BLaER1 (cell line): ENCODE data around the gene AXIN2.
"Not testable (repeated sequence)": the region's sequence is repeated elsewhere in the genome, so short reads cannot be mapped to it uniquely, and the experiment has no call there.

Experiments
- H3K27ac ChIP-seq: shearing (Covaris generic); formaldehyde crosslinking; 2 replicates; pipeline ENCODE4 v1.8.1; 2022
- H3K27me3 ChIP-seq: shearing (Covaris generic); formaldehyde crosslinking; 2 replicates; pipeline ENCODE4 v1.8.1; 2022
- H3K36me3 ChIP-seq: shearing (Covaris generic); formaldehyde crosslinking; 2 replicates; pipeline ENCODE4 v1.8.1; 2022
- H3K4me1 ChIP-seq: shearing (Covaris generic); formaldehyde crosslinking; 2 replicates; pipeline ENCODE4 v1.8.1; 2022
- H3K4me2 ChIP-seq: shearing (Covaris generic); formaldehyde crosslinking; 2 replicates; pipeline ENCODE4 v1.8.1; 2022
- H3K4me3 ChIP-seq: shearing (Covaris generic); formaldehyde crosslinking; 2 replicates; pipeline ENCODE4 v1.8.1; 2022
- H3K9ac ChIP-seq: shearing (Covaris generic); formaldehyde crosslinking; 2 replicates; pipeline ENCODE4 v1.8.1; 2022
- H3K9me3 ChIP-seq: shearing (Covaris generic); formaldehyde crosslinking; 2 replicates; pipeline ENCODE4 v1.8.1; 2022
- H4K20me1 ChIP-seq: shearing (Covaris generic); formaldehyde crosslinking; 2 replicates; pipeline ENCODE4 v1.8.1; 2022
- Cebpa-rat ChIP-seq: shearing (Covaris generic); IDR thresholded peaks from 2 replicates; pipeline ENCODE4 v1.8.1; 2022

AXIN2 gene

DNA sequence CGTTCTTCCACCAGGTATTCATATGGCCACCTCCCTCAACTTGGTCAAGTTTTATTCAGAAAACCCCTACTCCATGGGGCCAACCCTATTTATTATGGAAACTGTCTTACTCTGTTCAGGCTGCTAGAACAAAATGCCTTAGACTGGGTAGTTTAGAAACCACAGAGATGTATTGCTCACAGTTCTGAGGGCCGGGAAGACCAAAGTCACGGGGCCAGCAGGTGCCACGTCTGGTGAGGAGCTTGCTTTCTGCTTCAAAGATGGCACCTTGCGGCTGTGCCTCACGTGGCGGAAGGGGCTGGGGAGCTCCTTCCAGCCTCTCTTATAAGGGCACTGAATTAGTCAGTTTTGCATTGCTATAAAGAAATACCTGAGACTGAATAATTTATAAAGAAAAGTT, 74.3 kb downstream of the AXIN2 start:
- H3K4me3 ChIP-seq, result no peak overlapping the region

DNA sequence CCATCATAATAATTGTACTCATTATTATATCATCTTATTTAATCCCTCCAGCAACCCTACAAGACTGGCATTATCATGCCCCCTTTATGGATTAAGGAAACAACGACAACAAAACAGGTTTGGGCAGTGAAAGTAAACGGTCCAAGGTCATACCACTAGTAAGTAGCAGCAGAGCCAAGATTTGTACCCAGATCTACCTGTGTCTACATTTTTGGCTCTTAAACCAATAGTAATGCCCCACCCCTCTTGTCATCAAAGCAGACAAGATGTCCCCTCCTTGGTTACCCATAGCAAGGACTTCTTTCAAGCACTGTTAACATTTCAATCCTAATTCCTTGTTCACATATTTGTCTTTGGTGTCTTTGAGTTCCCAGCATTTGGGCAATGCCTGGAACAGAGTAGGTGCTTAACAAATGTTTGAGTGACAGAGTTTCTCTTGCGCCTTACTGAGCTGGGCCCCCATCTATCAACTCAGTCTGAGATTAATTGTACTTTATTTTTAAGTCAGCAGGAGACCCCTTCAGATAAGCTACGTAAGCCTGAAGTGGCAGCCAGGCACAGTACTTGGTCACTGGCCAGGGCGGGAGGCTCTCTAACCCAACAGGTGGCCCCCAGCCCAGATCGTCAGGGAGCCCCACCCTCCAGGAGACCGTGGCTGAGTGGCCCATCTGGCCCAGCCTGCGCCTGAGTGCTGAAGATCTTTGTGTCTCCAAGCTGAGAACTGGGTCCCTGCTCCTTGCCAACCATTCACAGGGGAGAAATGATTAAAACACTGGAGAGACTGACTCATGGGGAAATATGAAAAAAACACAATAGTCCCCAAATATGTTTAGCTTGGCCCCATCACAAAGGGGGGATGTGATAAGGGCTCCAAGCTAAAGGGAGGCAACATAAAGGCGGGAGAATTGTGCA, 75.8 kb downstream of the AXIN2 start:
- Histone ChIP-seq H3K4me1 (no peaks in the 10 kb centered on the region), H3K27me3 (no peaks in the 10 kb centered on the region), H3K9ac (no peak overlapping the region), H3K4me3 (no peak overlapping the region), H4K20me1 (no peaks in the 10 kb centered on the region), H3K36me3 (no peaks in the 10 kb centered on the region), H3K9me3 (no peaks in the 10 kb centered on the region), H3K4me2 (no peak overlapping the region), H3K27ac (no peak overlapping the region)
- TF ChIP-seq Cebpa-rat, result no peak

More for the DNA sequence above, 74.3 kb downstream of the AXIN2 start:
- Histone ChIP-seq H3K36me3 (no peaks in the 10 kb centered on the region), H3K27ac (no peak overlapping the region), H3K4me1 (no peaks in the 10 kb centered on the region), H3K4me2 (no peak overlapping the region), H4K20me1 (no peaks in the 10 kb centered on the region), H3K9ac (no peak overlapping the region), H3K9me3 (no peaks in the 10 kb centered on the region), H3K27me3 (no peaks in the 10 kb centered on the region)
- TF ChIP-seq Cebpa-rat, result no peak

DNA sequence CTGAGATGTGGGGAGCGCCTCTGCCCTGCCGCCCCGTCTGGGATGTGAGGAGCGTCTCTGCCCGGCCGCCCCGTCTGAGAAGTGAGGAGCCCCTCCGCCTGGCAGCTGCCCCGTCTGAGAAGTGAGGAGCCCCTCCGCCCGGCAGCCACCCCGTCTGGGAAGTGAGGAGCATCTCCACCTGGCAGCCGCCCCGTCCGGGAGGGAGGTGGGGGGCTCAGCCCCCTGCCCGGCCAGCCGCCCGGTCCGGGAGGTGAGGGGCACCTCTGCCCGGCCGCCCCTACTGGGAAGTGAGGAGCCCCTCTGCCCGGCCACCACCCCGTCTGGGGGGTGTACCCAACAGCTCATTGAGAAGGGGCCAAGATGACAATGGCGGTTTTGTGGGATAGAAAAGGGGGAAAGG, 77.0 kb downstream of the AXIN2 start:
- not testable (repeated sequence) for H3K9me3 ChIP-seq, H3K27ac ChIP-seq, H3K9ac ChIP-seq, H3K4me1 ChIP-seq, H3K4me2 ChIP-seq, H3K36me3 ChIP-seq, H3K27me3 ChIP-seq, H4K20me1 ChIP-seq, H3K4me3 ChIP-seq

DNA sequence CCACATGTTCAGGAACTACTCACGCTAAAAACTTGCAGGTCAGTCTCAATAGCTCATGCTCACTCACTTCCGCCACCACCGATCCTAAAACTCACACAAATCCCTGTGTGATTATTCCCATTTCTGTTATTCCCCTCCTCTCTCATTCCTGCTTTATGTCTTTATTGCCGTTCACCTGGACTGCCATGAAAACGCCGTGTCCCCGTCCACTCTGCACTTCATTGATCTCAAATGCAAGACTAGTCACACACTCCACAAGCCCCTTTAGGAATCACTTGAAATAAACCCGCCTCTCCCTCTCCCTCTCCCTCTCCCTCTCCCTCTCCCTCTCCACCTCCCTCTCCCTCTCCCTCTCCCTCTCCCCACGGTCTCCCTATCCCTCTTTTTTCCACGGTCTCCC, 78.0 kb downstream of the AXIN2 start:
- H3K9ac ChIP-seq, result no peak overlapping the region
- no peaks in the 10 kb centered on the region for H3K27me3 ChIP-seq
- H3K4me1 ChIP-seq, result no peaks in the 10 kb centered on the region
- no peak for TF ChIP-seq Cebpa-rat
- H3K27ac ChIP-seq, result no peak overlapping the region
- H3K4me2 ChIP-seq, result no peak overlapping the region
- no peaks in the 10 kb centered on the region for H4K20me1 ChIP-seq
- no peak overlapping the region for H3K4me3 ChIP-seq
- no peaks in the 10 kb centered on the region for H3K36me3 ChIP-seq
- no peaks in the 10 kb centered on the region for H3K9me3 ChIP-seq

DNA sequence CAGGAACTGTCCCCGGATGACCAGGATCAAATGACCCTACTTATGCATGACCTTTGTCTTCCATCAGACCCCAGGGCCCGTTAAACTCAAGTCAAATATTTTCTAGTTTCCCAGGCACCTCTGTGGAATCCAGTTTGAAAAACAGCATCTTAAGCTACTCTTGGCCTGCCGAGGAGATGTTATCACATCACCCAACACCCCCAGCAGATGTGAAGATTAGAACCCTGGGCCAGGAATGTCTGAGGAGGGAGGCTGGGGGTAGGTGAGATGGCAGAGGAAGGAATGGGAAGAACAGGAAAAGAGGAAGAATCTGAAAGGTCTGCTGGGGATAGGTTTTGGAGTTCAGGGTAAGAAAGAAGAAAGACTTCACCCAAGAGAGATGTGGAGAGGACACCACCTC, 79.2 kb downstream of the AXIN2 start:
- no peak overlapping the region for H3K4me3 ChIP-seq
- H3K36me3 ChIP-seq, result no peaks in the 10 kb centered on the region
- no peaks in the 10 kb centered on the region for H3K4me1 ChIP-seq
- no peak for TF ChIP-seq Cebpa-rat
- no peak overlapping the region for H3K9ac ChIP-seq
- H3K27ac ChIP-seq, result no peak overlapping the region
- no peaks in the 10 kb centered on the region for H4K20me1 ChIP-seq
- H3K9me3 ChIP-seq, result no peaks in the 10 kb centered on the region
- no peak overlapping the region for H3K4me2 ChIP-seq
- H3K27me3 ChIP-seq, result no peaks in the 10 kb centered on the region

DNA sequence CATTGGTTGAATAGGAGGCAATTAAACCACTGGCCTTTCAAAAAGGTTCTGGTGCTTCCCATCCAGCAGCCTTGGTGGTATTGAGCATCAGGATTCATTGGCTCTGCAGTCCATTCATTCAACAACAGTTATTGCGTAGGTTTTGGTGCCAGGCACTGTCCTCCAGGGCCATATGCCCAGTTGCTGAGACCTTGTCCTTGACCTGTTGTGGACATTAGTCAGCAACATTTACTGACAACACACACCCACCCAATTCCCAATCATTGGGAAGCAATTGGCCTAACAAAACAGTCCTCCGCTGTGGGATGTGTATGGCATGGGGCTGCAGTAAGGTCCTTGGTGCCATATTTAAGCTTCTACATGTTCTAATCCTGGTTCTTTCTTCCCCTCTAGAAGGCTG, 82.2 kb downstream of the AXIN2 start:
- H3K36me3 ChIP-seq, result no peaks in the 10 kb centered on the region
- TF ChIP-seq Cebpa-rat, result no peak
- H4K20me1 ChIP-seq, result no peaks in the 10 kb centered on the region
- no peaks in the 10 kb centered on the region for H3K9me3 ChIP-seq
- no peak overlapping the region for H3K4me3 ChIP-seq
- H3K4me1 ChIP-seq, result no peaks in the 10 kb centered on the region
- no peak overlapping the region for H3K9ac ChIP-seq
- H3K4me2 ChIP-seq, result no peak overlapping the region
- H3K27ac ChIP-seq, result no peak overlapping the region
- H3K27me3 ChIP-seq, result no peaks in the 10 kb centered on the region
